Activated effector memory CD4-positive, alpha-beta T cell treated with Interleukin-2 at 50 U/mL for 16 hours (primary cell): ENCODE measurements around the gene OCSTAMP.
A peak's percentile ranks its signal among the peaks of the same experiment; 100 is the strongest.

ENCODE experiments used
- DNase-seq: peaks from one replicate; pipeline ENCODE4 v3.0.0-alpha.2; 2020

OCSTAMP gene

GRCh38 chr20:46573234-46573633 is 22.8 kb upstream of the OCSTAMP start:
- DNase-seq = no peak

DNA sequence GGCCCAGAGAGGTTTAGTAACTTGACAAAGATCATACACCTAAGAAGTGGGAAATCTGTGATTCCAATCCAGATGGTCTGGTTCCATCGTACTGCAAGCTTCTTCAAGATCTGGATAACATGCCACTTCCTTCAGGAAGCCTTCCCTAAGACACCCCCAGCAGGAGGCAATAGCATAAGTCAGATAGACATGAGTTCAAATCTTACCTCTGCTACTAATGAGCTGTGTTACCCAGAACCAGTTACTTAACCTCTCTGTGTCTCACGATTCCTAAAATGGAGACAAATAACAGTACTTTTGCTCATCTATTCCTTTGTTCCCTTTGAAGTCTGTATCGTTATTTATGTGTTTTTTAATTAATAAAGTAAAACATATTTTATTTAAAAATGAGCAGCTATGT is 22.3 kb upstream of the OCSTAMP start:
- DNase-seq = no peak

- DNase-seq = no peak
Measured at GRCh38 chr20:46572153-46572552, 21.7 kb upstream of the OCSTAMP start.

DNA sequence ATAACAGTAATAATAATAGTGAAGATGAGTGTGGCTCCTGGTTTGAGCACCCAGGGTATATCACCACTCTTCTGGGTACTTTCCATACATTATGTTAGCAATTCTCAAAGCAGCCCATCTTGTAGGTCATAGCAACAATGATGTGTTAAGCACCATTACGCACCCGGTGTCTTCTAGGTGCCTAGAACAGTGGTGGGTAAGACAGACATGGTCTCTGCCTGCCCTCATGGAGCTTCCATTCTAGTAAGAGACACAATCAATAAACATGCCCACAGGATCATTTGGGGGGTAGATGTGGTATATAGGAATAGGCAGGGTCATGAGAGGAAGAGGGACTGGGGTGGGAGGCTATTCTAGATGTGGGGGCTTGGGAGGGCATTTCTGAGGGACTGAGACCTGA is 21.0 kb upstream of the OCSTAMP start:
- no peak for DNase-seq

- no peak for DNase-seq
Measured at GRCh38 chr20:46570956-46571355, 20.5 kb upstream of the OCSTAMP start.

DNA sequence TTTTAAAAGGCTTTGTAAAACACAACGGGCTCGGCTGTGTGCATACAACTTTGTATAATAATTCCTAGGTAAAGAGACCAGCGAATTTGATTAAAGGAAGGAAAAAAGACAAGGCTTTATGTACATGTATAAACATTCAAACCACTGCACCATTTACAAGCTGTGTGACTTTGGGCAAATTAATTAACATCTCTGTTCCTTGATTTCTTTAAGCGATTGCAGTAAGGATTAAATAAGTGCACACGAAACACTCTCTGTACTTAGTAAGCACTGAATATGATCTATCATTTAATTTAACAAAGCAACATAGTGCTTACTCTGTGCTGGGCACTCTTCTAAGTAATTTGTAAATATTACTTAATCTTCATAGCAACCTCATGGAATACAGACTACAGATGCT is 19.5 kb upstream of the OCSTAMP start:
- no peak for DNase-seq

- DNase-seq = no peak
Measured at GRCh38 chr20:46568570-46569129, 18.2 kb upstream of the OCSTAMP start.

GRCh38 chr20:46566125-46566524 is 15.7 kb upstream of the OCSTAMP start:
- no peak for DNase-seq

GRCh38 chr20:46564241-46564957 is 13.9 kb upstream of the OCSTAMP start:
- no peak for DNase-seq

DNA sequence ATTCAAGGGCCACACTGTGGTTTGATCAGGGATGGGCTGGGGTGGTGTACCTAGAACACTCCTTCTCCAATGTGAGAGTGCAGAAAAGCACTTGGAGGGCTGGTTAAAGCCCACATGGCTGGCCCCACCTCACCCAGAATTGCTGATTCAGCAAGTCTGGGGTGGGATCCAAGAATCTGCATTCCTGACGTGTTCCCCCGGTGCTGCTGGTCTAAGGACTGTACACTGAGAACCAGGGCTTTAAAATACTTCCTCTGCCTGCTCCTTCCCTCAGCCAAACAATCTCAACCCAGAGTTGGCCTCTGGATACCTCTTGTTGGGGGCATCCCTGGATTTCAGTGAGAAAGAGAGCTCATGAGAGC is 13.4 kb upstream of the OCSTAMP start:
- DNase-seq = no peak

DNA sequence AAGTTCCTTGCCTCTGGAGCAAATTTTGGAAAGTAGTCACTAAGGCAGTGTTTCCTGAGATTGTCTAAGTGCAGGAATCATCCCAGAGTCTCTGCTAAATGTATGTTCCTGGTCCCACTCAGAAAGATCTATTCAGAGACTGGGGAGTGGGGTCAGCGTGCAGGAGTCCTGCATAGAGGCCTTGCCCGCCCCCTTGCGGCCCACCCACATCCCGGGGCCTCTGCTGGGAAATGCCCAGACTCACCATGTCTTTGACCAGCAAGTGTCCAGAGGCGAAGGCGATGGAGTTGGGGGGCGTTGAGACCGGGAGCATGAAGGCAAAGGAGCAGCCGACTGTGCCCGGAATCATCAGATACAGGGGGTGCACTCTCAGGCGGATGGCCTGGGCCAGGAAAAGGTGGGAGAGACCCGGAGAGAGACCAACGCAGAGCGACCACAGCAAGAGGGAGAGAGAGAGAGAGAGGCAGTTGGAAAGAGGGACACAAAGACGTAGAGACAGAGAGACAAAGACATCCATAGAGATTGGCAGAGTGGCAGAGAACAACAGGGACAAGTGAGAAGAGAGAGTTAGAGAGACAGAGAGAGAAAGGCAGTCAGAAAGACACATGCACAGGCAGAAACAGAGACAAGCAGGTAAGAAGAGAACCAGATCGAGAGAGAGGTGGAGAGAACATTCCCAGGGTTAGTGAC is 12.9 kb upstream of the OCSTAMP start:
- DNase-seq = no peak

DNA sequence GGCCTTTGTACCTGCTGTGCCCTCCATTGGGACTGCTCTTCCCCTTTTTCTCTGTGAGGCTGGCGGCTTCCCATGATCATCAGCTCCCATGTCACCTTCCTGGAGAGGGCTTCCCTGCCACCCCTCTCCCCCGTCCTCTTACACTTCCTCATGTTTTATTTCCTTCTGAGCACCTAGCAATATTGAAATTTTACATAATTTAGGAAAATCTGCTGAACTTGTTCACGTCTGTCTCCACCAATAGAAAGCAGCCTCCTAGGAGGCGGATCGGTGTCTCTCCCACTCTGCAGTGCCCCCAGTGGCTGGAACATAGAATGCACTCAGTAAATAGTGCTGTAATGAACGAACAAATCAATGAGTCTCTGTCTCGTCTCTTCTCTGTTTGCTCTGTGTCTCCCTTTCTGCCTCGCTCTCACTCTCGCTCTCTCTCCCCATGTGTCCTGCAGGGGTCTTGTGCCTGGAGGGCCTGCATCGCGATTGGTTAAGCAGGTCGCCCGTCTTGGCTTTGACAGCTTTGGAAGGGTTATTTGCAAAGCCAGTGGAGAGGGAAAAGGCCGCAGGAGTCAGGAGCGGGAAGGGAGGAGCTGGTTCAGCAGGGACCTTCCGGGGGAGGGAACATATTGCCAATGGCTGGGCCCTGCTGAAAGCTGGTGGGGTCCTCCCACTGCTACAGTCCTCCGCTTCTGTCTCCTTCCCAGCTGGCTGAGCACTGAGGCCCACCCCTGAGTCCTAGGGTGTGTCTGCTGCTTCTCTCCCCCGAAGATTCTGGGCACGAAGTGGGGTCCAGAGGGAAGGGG is 12.1 kb upstream of the OCSTAMP start:
- DNase-seq = peak; percentile 16

- DNase-seq = no peak
Measured at GRCh38 chr20:46562009-46562372, 11.5 kb upstream of the OCSTAMP start.

DNA sequence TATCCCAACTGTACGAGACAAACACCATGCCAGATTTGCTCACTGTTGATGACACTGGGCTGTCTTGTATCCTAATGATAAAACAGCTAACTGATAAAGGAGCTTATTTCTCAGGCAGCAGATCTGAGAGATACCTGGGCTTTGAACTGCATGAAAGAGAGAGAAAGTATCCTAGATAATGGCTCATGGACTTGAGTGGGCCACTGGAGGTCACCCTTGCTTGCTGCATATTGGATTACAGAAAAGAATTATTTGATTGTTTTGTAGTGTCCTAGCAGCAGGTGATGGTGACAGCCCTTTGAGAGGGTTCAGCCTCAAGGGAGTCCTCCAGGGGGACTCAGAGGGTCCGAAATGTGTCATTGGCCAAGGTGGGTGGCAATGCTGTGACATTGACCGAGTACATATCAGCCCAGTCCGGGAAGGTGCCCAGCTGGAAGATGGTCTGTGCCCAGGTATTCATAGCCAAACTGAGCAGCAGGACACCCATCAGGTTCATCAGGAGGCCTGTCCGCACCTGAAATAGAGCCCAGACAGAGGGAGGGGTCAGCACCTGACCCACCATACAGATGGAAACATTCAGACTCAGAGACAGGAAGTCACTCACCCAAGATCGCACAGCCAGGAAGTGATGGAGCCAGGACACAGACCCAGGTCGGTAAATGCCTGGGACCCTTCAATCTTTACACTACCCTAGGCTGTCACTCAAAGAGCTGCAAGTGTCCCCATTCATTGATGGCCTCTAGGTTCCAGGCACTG is 9.4 kb upstream of the OCSTAMP start:
- no peak for DNase-seq

DNA sequence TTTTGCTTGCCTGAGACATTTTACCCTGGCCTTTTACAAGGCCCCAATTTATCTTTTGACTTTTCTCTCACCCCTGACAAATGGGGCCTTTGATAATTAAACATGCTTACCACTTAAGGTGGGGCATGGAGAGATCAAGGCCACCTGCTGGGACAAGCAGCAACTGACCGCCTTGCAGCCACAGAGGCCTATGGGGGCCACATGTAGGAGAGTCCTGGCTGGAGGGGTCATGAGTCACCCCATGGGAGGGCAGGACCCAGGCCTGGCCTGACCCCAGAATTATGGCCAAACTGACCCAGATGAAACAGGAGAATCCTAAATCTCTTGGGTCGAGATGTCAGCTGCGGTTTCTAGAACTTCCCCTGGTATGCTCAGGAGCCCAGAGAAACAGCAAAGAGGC is 8.5 kb upstream of the OCSTAMP start:
- no peak for DNase-seq

DNA sequence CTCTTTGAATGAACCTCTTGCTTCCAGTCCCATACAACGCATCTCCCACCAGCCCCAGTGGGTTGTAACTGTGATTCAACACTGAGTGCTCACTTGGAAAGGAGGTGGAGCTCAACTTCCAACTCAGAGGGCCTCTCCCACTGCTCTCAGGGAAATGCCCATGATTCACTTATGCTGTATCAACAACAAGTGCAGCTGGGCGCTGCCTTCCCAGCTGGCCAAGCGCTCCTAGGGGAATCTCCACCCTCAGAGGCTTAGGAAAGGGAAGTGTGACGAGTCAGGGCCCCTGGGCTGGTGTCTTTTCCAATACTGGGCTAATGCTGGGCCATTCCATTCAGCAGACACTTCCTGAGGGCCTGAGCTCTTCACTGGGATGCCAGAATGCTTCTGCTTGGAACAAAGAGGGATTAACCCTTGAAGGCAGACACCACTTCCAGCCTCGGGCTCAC is 8.1 kb upstream of the OCSTAMP start:
- no peak for DNase-seq

GRCh38 chr20:46557231-46557956 is 6.9 kb upstream of the OCSTAMP start:
- no peak for DNase-seq

DNA sequence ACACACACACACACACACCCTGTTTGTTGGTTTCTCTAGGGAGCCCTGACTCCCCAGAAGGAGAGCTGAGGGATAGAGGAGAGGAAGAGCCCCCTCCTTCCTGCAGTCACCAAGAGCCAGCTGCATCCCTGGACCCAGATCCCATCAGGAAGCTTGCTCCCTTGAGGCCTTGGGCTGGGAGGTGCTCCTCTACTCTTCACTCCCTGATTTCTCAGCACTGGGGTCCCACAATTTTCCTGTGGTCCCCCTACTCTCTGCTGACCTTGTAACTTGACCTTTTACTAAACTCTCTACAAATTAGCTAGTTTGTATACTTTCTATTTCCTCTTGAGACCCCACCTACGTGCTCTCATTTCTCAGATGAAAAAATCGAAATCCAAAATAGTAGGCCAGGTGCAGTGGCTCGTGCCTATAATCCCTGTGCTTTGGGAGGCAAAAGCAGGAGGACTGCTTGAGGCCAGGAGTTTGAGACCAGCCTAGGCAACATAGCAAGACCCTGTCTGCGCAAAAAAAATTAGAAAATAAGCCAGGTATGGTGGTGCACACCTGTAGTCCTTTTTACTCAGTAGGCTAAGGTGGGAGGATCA is 5.0 kb upstream of the OCSTAMP start:
- no peak for DNase-seq

DNA sequence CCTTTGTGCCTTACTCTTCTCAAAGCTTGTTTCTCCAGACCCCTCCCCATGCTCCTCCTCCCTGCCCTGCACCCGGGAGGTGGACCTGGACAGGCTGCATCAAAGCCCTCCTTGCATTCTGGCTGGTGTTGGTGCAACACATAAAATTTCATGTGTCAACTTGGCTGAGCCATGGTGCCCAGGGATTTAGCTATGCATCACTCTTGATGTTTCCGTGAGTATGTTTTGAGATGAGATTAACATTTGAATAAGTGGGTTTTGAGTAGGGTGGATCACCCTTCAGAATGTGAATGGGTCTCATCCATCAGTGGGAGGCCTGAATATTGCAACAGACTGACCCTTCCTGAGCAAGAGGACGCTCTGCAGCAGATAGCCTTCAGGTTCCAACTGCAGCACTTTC is 4.4 kb upstream of the OCSTAMP start:
- no peak for DNase-seq

GRCh38 chr20:46553926-46554325 is 3.5 kb upstream of the OCSTAMP start:
- DNase-seq = no peak

DNA sequence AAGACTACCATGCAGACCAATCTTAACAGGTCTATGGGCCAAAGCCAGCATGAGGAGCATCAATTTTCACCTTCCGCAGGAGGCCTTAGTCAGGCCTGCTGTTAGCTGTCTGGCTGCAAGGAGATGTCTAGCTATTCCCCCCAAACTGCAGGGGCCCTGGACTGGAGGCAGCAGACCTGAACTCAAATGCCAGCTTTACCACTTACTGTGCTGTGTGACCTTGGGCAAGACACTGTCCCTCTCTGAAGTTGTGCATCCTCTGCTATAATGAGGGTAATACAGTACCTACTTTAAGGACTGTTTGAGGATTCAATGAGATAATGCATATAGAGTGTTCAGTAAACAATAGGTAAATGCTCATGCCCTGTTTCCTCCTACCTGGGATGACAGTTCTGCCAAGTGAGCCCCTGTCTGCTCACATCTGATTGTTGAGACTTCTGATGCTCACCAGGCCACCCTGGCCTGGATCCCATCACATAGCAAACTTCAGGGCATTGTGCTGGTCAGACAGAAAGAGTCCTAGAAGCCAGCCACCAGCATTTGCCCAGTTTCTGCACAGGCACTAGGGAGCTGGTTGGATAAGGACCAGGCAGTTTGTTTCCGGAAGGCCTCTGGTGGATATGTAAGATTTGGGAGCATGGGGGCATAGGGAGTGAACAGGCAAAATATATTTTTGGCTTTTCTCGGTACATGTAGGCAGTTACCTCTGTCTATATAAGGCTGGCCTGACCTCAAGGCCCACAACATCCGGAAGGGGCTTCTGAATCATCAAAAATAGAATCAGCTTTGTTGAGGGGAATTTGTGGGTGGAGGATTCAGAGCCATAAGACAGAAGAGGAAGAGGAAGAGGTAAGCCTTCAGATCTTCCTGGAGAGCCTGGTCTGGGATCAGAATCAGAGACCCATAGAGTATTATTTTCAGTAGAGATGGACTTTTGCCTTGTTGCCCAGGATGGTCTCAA is 2.3 kb upstream of the OCSTAMP start:
- DNase-seq = no peak
